VCaP (cell line): ENCODE results near the gene OR2H2.

Experiments used
- H3K27ac ChIP-seq: fragments of 450-650 bp; 2 replicates; pipeline ENCODE4 v1.5.1; 2017
- CTCF ChIP-seq: fragments of 450-650 bp; conservative IDR thresholded peaks from 2 replicates; pipeline ENCODE4 v1.5.1; 2017; ENCODE audit warnings: mild to moderate bottlenecking, moderate library complexity

The OR2H2 gene

GRCh38 chr6:29625337-29625930 is 40.5 kb downstream of the OR2H2 start:
- no peak overlapping the region for H3K27ac ChIP-seq
- no peak for TF ChIP-seq CTCF

GRCh38 chr6:29626948-29627754 is 42.2 kb downstream of the OR2H2 start:
- peak overlapping the region; percentile 65; the same call in 1 of the 2 replicates for H3K27ac ChIP-seq
- no peak for TF ChIP-seq CTCF

GRCh38 chr6:29627755-29628418 is 43.0 kb downstream of the OR2H2 start:
- H3K27ac ChIP-seq: peak overlapping the region; percentile 65; the same call in 1 of the 2 replicates
- no peak for TF ChIP-seq CTCF

- peak; percentile 96 for TF ChIP-seq CTCF
- peak overlapping the region; percentile 65; the same call in 1 of the 2 replicates for H3K27ac ChIP-seq
Observed at GRCh38 chr6:29628419-29629281, 43.7 kb downstream of the OR2H2 start.

GRCh38 chr6:29629571-29629970 is 44.6 kb downstream of the OR2H2 start:
- no peak for TF ChIP-seq CTCF
- no peak overlapping the region for H3K27ac ChIP-seq

GRCh38 chr6:29630315-29630714 is 45.4 kb downstream of the OR2H2 start:
- no peak overlapping the region for H3K27ac ChIP-seq
- no peak for TF ChIP-seq CTCF
